Parathyroid adenoma (tissue), 2 donors: ENCODE results near the gene FAM222A.
A peak's percentile ranks its signal among the peaks of the same experiment; 100 is the strongest.

ENCODE experiments used
- H2AFZ ChIP-seq: fragments of 300-600 bp; sonication (generic); one replicate; pipeline ENCODE4 v1.7.0; 2017; ENCODE audit warnings: antibody characterized with exemption, mild to moderate bottlenecking
- H3K27ac ChIP-seq: fragments of 300-600 bp; sonication (generic); one replicate; pipeline ENCODE4 v1.7.0; 2017
- H3K27me3 ChIP-seq: fragments of 300-600 bp; sonication (generic); one replicate; pipeline ENCODE4 v1.7.0; 2017; ENCODE audit warnings: low read length; ENCODE audit not compliant: control insufficient read depth, insufficient read depth
- H3K36me3 ChIP-seq: fragments of 300-600 bp; sonication (generic); one replicate; pipeline ENCODE4 v1.7.0; 2017; ENCODE audit warnings: low read length; ENCODE audit not compliant: control insufficient read depth, insufficient read depth
- H3K4me1 ChIP-seq: fragments of 300-600 bp; sonication (generic); one replicate; pipeline ENCODE4 v1.7.0; 2017; ENCODE audit warnings: control low read depth
- H3K4me2 ChIP-seq: fragments of 300-600 bp; sonication (generic); one replicate; pipeline ENCODE4 v1.7.0; 2017; ENCODE audit warnings: low read length
- H3K4me3 ChIP-seq: fragments of 300-600 bp; sonication (generic); one replicate; pipeline ENCODE4 v1.7.0; 2017; ENCODE audit warnings: low read depth, low read length
- H3K79me2 ChIP-seq: fragments of 300-600 bp; sonication (generic); one replicate; pipeline ENCODE4 v1.7.0; 2017; ENCODE audit warnings: control low read depth
- H3K9ac ChIP-seq: fragments of 300-600 bp; sonication (generic); one replicate; pipeline ENCODE4 v1.7.0; 2017; ENCODE audit warnings: mild to moderate bottlenecking
- H3K9me3 ChIP-seq: fragments of 300-600 bp; sonication (generic); one replicate; pipeline ENCODE4 v1.7.0; 2017; ENCODE audit warnings: low read length; ENCODE audit not compliant: control insufficient read depth
- CTCF ChIP-seq: fragments of 300-600 bp; sonication (generic); IDR thresholded peaks from one replicate; pipeline ENCODE4 v1.7.0; 2017; ENCODE audit warnings: antibody characterized with exemption, mild to moderate bottlenecking
- donor health status: primary hyperparathyroidism.

FAM222A gene

GRCh38 chr12:109716092-109716479, 2.5 kb downstream of the FAM222A start:
- Histone ChIP-seq H3K27ac (no peak overlapping the region), H3K4me3 (no peak overlapping the region), H3K4me2 (no peak overlapping the region), H3K27me3 (no peaks in the 10 kb centered on the region), H3K9ac (no peak overlapping the region), H3K36me3 (no peaks in the 10 kb centered on the region), H2AFZ (no peak overlapping the region), H3K4me1 (peaks cover 6% of the 10 kb centered on the region), H3K79me2 (no peaks in the 10 kb centered on the region), H3K9me3 (no peaks in the 10 kb centered on the region)
- no peak for TF ChIP-seq CTCF

GRCh38 chr12:109716512-109717389, 3.1 kb downstream of the FAM222A start:
- Histone ChIP-seq H3K9me3 (no peaks in the 10 kb centered on the region), H3K4me3 (no peak overlapping the region), H3K9ac (no peak overlapping the region), H3K27ac (no peak overlapping the region), H3K27me3 (no peaks in the 10 kb centered on the region), H3K79me2 (no peaks in the 10 kb centered on the region), H2AFZ (no peak overlapping the region), H3K4me1 (peaks cover 6% of the 10 kb centered on the region), H3K4me2 (no peak overlapping the region), H3K36me3 (no peaks in the 10 kb centered on the region)
- TF ChIP-seq CTCF = no peak

GRCh38 chr12:109717390-109718357, 4.0 kb downstream of the FAM222A start:
- no peak overlapping the region for H2AFZ ChIP-seq
- TF ChIP-seq CTCF = no peak
- H3K4me1 ChIP-seq = peaks cover 6% of the 10 kb centered on the region
- no peaks in the 10 kb centered on the region for H3K36me3 ChIP-seq
- no peaks in the 10 kb centered on the region for H3K27me3 ChIP-seq
- H3K4me2 ChIP-seq = no peak overlapping the region
- no peaks in the 10 kb centered on the region for H3K79me2 ChIP-seq
- no peaks in the 10 kb centered on the region for H3K9me3 ChIP-seq
- no peak overlapping the region for H3K4me3 ChIP-seq
- H3K9ac ChIP-seq = no peak overlapping the region
- no peak overlapping the region for H3K27ac ChIP-seq

- Histone ChIP-seq H3K27ac (no peak overlapping the region), H3K27me3 (no peaks in the 10 kb centered on the region), H3K4me3 (no peak overlapping the region), H3K79me2 (no peaks in the 10 kb centered on the region), H3K36me3 (no peaks in the 10 kb centered on the region), H3K4me2 (no peak overlapping the region), H2AFZ (peak overlapping the region; percentile 52), H3K9me3 (no peaks in the 10 kb centered on the region), H3K9ac (no peak overlapping the region), H3K4me1 (peaks cover 6% of the 10 kb centered on the region)
- no peak for TF ChIP-seq CTCF
These were observed 4.8 kb downstream of the FAM222A start for GRCh38 chr12:109718390-109718789.
